ENCODE measurements around the gene FGF19. TPM values are rescaled to one million over a fixed set of nuclear protein-coding genes. Genes with fewer than 3 reads are reported as not detected.

Gene FGF19
- total RNA-seq, 1 experiment from 2014 or later: 17.6 TPM

- H3K27ac Mint-ChIP-seq: no peak overlapping the region
Observed at GRCh38 chr11:69746752-69747742, 43.2 kb upstream of the FGF19 start.

More at GRCh38 chr11:69746752-69747742, 43.2 kb upstream of the FGF19 start:
- no peak for DNase-seq (ENCODE audit: low spot score)
- Mint-ChIP-seq H3K36me3 (no peaks in the 10 kb centered on the region), H3K4me3 (no peak overlapping the region), H3K27me3 (ENCODE audit: low read depth) (no peaks in the 10 kb centered on the region; the same call in none of the 2 replicates), H3K4me1 (peaks cover 35% of the 10 kb centered on the region), H3K9me3 (no peaks in the 10 kb centered on the region)
- no peak for ATAC-seq
- CTCF ChIA-PET: interaction anchor here (1.3 kb wide), 2 partner anchors 29 to 54 kb away, joined by 3 read pairs; no protein-coding TSS in a partner anchor
- POLR2A ChIA-PET: no interaction called here
- TF ChIP-seq, protein P1, sequence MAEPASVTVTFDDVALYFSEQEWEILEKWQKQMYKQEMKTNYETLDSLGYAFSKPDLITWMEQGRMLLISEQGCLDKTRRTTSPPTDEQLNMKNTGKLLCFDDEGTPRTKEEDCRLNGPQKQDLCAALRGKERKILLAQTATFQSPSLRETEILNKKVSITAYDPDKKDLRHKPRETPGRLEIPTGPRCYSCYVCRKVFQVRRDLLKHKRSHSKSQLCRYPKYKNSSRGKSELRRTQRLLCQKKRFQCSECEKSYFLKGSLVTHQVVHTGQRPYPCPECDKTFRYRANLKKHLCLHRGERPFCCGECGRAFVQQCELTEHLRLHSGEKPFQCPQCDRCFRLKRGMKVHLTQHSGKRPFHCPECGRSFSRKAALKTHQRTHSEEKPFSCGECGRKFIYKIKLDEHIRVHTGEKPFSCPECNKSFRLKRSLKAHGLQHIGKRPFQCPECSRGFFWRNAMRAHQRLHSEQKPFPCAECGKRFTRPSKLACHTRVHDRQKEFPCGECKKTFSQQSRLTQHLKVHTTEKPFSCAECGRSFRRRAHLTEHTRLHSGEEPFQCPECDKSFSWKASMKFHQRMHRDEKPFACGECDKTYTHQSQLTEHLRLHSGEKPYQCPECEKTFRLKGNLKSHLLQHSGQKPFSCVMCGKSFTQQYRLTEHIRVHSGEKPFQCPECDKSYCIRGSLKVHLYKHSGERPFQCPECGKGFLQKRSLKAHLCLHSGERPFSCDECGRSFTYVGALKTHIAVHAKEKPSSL (CRISPR knock-in tag; conservative IDR thresholded peaks at IDR 0.05): no peak
- TF ChIP-seq, protein P2, sequence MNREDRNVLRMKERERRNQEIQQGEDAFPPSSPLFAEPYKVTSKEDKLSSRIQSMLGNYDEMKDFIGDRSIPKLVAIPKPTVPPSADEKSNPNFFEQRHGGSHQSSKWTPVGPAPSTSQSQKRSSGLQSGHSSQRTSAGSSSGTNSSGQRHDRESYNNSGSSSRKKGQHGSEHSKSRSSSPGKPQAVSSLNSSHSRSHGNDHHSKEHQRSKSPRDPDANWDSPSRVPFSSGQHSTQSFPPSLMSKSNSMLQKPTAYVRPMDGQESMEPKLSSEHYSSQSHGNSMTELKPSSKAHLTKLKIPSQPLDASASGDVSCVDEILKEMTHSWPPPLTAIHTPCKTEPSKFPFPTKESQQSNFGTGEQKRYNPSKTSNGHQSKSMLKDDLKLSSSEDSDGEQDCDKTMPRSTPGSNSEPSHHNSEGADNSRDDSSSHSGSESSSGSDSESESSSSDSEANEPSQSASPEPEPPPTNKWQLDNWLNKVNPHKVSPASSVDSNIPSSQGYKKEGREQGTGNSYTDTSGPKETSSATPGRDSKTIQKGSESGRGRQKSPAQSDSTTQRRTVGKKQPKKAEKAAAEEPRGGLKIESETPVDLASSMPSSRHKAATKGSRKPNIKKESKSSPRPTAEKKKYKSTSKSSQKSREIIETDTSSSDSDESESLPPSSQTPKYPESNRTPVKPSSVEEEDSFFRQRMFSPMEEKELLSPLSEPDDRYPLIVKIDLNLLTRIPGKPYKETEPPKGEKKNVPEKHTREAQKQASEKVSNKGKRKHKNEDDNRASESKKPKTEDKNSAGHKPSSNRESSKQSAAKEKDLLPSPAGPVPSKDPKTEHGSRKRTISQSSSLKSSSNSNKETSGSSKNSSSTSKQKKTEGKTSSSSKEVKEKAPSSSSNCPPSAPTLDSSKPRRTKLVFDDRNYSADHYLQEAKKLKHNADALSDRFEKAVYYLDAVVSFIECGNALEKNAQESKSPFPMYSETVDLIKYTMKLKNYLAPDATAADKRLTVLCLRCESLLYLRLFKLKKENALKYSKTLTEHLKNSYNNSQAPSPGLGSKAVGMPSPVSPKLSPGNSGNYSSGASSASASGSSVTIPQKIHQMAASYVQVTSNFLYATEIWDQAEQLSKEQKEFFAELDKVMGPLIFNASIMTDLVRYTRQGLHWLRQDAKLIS (CRISPR knock-in tag; IDR thresholded peaks at IDR 0.05; ENCODE audit: borderline replicate concordance): no peak
- TF ChIP-seq SMAD4 (CRISPR knock-in tag; IDR thresholded peaks at IDR 0.05) (no peak), E2F1 (CRISPR knock-in tag; IDR thresholded peaks at IDR 0.05) (no peak), ZNF512 (CRISPR knock-in tag; IDR thresholded peaks at IDR 0.05; ENCODE audit: borderline replicate concordance) (no peak), NR1H2 (CRISPR knock-in tag; IDR thresholded peaks at IDR 0.05) (no peak)
- TF ChIP-seq, protein P3, sequence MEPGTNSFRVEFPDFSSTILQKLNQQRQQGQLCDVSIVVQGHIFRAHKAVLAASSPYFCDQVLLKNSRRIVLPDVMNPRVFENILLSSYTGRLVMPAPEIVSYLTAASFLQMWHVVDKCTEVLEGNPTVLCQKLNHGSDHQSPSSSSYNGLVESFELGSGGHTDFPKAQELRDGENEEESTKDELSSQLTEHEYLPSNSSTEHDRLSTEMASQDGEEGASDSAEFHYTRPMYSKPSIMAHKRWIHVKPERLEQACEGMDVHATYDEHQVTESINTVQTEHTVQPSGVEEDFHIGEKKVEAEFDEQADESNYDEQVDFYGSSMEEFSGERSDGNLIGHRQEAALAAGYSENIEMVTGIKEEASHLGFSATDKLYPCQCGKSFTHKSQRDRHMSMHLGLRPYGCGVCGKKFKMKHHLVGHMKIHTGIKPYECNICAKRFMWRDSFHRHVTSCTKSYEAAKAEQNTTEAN (CRISPR knock-in tag; IDR thresholded peaks at IDR 0.05): no peak
- TF ChIP-seq, protein P4, sequence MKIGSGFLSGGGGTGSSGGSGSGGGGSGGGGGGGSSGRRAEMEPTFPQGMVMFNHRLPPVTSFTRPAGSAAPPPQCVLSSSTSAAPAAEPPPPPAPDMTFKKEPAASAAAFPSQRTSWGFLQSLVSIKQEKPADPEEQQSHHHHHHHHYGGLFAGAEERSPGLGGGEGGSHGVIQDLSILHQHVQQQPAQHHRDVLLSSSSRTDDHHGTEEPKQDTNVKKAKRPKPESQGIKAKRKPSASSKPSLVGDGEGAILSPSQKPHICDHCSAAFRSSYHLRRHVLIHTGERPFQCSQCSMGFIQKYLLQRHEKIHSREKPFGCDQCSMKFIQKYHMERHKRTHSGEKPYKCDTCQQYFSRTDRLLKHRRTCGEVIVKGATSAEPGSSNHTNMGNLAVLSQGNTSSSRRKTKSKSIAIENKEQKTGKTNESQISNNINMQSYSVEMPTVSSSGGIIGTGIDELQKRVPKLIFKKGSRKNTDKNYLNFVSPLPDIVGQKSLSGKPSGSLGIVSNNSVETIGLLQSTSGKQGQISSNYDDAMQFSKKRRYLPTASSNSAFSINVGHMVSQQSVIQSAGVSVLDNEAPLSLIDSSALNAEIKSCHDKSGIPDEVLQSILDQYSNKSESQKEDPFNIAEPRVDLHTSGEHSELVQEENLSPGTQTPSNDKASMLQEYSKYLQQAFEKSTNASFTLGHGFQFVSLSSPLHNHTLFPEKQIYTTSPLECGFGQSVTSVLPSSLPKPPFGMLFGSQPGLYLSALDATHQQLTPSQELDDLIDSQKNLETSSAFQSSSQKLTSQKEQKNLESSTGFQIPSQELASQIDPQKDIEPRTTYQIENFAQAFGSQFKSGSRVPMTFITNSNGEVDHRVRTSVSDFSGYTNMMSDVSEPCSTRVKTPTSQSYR (CRISPR knock-in tag; IDR thresholded peaks at IDR 0.05): no peak

Data from WTC11 (cell line).